Neural cell (in vitro differentiated cells): ENCODE data around the gene IL1RAPL2.

ENCODE experiments used
- POLR2AphosphoS5 ChIP-seq: IDR thresholded peaks from 2 replicates; pipeline ENCODE4 v1.6.1; 2012
- TF ChIP-seq, protein P1 (sequence below): fragments of 450-650 bp; IDR thresholded peaks from 2 replicates; pipeline ENCODE4 v1.5.1; 2014; ENCODE audit warnings: antibody characterized with exemption, mild to moderate bottlenecking, moderate library complexity; ENCODE audit not compliant: poor library complexity, severe bottlenecking

DNA sequence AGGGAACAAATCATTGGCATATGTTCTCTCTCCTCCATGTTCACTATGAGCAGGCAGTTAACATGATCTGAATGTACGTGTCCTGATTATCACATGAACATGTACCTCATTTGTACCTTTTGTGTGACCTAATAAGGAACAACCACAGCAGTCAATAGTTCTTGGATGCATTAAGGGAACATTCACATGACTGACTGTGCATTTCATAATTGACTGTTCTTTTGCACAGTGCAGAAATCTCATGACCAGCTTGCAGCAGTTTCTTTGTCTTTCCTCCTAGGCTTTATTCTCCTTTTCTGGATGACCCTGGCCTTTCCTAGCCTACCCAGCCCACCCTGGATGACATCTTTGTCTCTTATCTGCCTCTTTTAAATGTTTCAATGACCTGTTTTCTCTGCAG lies 711.1 kb downstream of the IL1RAPL2 start:
- no peak for TF ChIP-seq POLR2AphosphoS5
- TF ChIP-seq, protein P1, sequence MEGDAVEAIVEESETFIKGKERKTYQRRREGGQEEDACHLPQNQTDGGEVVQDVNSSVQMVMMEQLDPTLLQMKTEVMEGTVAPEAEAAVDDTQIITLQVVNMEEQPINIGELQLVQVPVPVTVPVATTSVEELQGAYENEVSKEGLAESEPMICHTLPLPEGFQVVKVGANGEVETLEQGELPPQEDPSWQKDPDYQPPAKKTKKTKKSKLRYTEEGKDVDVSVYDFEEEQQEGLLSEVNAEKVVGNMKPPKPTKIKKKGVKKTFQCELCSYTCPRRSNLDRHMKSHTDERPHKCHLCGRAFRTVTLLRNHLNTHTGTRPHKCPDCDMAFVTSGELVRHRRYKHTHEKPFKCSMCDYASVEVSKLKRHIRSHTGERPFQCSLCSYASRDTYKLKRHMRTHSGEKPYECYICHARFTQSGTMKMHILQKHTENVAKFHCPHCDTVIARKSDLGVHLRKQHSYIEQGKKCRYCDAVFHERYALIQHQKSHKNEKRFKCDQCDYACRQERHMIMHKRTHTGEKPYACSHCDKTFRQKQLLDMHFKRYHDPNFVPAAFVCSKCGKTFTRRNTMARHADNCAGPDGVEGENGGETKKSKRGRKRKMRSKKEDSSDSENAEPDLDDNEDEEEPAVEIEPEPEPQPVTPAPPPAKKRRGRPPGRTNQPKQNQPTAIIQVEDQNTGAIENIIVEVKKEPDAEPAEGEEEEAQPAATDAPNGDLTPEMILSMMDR, result no peak
